GM12872 (cell line): ENCODE results near the gene BIRC6.

Experiments used
- TF ChIP-seq, protein P1 (sequence below): IDR thresholded peaks from 3 replicates; pipeline ENCODE4 v1.5.1; 2011; ENCODE audit warnings: low read depth, mild to moderate bottlenecking, low read length, moderate library complexity; ENCODE audit not compliant: insufficient read depth

BIRC6 gene

DNA sequence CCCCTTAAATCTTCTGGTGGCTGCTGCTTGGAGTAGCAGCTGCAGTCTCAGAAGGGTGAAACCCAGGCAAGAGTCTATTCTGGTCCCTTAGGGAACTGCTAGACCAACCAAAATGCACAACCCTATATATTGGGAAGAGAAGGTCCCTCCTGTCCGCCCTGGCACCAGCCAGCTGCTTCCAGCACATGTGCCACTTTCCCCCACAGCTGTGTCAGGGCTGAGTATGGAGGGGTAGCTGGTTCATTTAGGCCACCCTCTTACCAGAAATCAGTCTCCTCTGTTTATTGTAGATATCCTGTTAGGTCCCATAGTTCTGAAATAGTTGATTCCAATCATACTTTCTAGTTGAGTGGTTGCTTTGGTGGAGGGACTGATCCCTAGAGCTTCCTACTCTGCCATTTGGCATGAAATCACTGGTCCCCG, 68.9 kb downstream of the BIRC6 start:
- TF ChIP-seq, protein P1, sequence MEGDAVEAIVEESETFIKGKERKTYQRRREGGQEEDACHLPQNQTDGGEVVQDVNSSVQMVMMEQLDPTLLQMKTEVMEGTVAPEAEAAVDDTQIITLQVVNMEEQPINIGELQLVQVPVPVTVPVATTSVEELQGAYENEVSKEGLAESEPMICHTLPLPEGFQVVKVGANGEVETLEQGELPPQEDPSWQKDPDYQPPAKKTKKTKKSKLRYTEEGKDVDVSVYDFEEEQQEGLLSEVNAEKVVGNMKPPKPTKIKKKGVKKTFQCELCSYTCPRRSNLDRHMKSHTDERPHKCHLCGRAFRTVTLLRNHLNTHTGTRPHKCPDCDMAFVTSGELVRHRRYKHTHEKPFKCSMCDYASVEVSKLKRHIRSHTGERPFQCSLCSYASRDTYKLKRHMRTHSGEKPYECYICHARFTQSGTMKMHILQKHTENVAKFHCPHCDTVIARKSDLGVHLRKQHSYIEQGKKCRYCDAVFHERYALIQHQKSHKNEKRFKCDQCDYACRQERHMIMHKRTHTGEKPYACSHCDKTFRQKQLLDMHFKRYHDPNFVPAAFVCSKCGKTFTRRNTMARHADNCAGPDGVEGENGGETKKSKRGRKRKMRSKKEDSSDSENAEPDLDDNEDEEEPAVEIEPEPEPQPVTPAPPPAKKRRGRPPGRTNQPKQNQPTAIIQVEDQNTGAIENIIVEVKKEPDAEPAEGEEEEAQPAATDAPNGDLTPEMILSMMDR = no peak

DNA sequence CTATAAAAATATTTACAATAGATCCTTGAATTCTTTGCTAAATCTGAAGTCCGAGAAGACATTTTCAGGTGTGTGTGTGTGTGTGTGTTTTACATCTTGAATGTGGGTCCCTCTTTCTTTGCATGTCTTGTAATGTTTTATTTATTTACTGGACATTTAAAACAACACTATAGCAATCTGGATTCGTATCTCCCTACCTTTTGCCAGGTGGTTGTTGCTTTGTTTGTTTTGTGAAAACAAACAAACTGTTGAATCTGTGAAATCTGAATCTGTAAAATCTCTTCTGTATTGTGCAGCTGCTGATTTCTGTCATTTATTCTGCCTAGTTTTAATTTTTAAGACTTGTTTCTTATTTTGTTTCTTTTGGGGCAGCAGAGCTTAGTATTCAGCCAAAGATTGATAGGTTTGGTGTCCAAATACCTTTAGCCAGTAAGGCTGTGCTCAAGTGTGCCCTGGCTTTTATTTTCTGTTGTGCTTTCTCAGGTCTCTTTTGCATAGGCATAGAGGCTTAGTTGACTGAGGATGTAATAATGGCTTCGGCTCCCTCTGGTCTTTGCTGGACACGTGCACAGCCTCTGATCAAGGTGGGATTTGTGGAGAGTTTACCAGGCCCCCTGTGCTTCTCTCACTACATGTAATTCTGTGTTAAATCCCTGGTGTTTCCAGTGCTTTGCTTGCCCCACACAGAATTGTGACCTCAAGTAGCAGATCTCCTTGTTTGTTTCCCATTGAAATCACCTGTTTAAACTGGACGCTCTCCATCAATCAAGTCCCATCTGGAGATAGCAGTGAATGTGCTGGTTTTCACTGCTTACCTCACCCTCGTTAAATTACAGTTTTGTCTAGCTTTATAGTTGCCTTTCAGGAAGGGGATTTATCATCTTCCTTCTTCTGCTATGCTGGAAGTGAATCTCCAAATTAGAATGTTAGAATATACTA, 71.1 kb downstream of the BIRC6 start:
- TF ChIP-seq, protein P1 = no peak

- TF ChIP-seq, protein P1 = no peak
Measured at GRCh38 chr2:32430804-32431203, 74.0 kb downstream of the BIRC6 start.

DNA sequence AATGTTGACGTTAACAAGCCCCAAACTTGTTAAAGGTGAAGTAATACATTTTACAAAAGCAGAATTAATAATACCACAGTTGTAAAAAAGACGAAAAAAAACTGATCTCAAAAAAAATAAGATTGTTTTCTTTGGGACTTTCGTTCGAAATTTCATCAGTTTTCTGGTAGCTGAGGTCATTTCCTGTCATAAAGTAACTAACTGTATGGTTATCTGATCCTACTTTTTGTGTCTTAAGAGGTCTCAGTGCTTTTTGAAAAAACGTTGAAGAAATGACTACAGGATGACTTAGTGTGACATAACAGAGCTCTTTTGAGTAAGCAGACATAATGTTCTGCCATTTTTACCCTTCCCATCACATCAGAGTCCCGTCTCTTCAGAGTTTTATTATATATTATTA, 79.3 kb downstream of the BIRC6 start:
- TF ChIP-seq, protein P1 = no peak

DNA sequence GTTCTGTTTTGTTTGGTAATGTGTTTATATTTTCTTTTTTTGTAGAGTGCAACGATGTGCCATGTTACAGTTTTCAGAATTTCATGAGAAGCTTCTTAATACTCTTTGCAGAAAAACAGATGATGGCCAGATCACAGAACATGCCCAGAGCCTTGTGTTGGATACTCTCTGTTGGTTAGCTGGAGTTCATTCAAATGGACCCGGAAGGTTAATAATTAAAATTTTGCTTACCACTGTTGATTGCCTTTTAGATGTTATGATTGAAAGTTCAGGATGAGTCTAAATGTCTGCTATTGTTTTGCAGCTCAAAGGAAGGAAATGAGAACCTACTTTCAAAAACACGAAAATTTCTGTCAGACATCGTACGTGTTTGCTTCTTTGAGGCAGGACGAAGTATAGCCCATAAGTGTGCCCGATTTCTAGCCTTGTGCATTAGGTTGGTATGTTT, 85.2 kb downstream of the BIRC6 start:
- TF ChIP-seq, protein P1 = no peak

- TF ChIP-seq, protein P1 = no peak
Measured at GRCh38 chr2:32446369-32446768, 89.5 kb downstream of the BIRC6 start.

- TF ChIP-seq, protein P1 = no peak
Measured at GRCh38 chr2:32450851-32451250, 94.0 kb downstream of the BIRC6 start.
